ENCODE measurements around the gene DTD1.

The DTD1 gene

GRCh38 chr20:18712131-18712530, 124.3 kb downstream of the DTD1 start:
- DNase-seq: no peak

GRCh38 chr20:18712882-18713281, 125.0 kb downstream of the DTD1 start:
- no peak for DNase-seq

- no peak for DNase-seq
Observed at GRCh38 chr20:18715564-18715963, 127.7 kb downstream of the DTD1 start.

- no peak for DNase-seq
Observed at GRCh38 chr20:18717062-18717461, 129.2 kb downstream of the DTD1 start.

GRCh38 chr20:18718129-18718528, 130.3 kb downstream of the DTD1 start:
- no peak for DNase-seq

- no peak for DNase-seq
Observed at GRCh38 chr20:18719426-18719825, 131.6 kb downstream of the DTD1 start.

- DNase-seq: no peak
Observed at GRCh38 chr20:18721551-18722115, 133.8 kb downstream of the DTD1 start.

- no peak for DNase-seq
Observed at GRCh38 chr20:18722371-18722770, 134.5 kb downstream of the DTD1 start.

- DNase-seq: no peak
Observed at GRCh38 chr20:18724077-18724476, 136.2 kb downstream of the DTD1 start.

- no peak for DNase-seq
Observed at GRCh38 chr20:18724788-18725464, 137.1 kb downstream of the DTD1 start.

- DNase-seq: no peak
Observed at GRCh38 chr20:18727032-18727508, 139.2 kb downstream of the DTD1 start.

- peak in 1 of 2 experiments; percentile 38 for DNase-seq
Observed at GRCh38 chr20:18728165-18728869, 140.5 kb downstream of the DTD1 start.

GRCh38 chr20:18728870-18729224, 141.0 kb downstream of the DTD1 start:
- DNase-seq: no peak

- DNase-seq: no peak
Observed at GRCh38 chr20:18729231-18729825, 141.5 kb downstream of the DTD1 start.

GRCh38 chr20:18731940-18732339, 144.1 kb downstream of the DTD1 start:
- DNase-seq: no peak

- DNase-seq: no peak
Observed at GRCh38 chr20:18734525-18735189, 146.8 kb downstream of the DTD1 start.

- no peak for DNase-seq
Observed at GRCh38 chr20:18737140-18737539, 149.3 kb downstream of the DTD1 start.

- no peak for DNase-seq
Observed at GRCh38 chr20:18738055-18738454, 150.2 kb downstream of the DTD1 start.

GRCh38 chr20:18738888-18739287, 151.0 kb downstream of the DTD1 start:
- DNase-seq: no peak

- no peak for DNase-seq
Observed at GRCh38 chr20:18739751-18740166, 151.9 kb downstream of the DTD1 start.

GRCh38 chr20:18740726-18741125, 152.9 kb downstream of the DTD1 start:
- no peak for DNase-seq

GRCh38 chr20:18742841-18743240, 155.0 kb downstream of the DTD1 start:
- no peak for DNase-seq

Measured in NCI-H526 (cell line).